ENCODE data around the gene UST.

DNA sequence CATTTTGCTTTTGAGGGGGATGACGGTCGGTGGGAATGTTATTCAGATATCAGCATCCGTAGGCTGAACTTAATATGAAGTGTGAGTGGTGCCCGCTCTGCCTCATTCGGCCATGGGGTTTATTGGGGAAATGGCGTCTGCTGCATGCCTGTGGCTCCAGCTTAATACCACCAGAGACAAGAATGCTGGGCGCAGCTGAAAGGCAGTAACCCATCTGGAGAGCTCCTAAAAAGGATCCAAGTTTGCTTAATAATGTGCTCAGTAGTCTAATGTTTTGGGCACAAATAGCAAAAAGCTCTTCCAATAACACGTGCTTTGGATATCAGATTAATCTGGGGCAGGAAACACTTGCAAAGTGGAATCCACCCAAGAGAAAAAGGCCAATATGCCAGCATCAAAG, 297.7 kb downstream of the UST start:
- TF ChIP-seq, protein P1, sequence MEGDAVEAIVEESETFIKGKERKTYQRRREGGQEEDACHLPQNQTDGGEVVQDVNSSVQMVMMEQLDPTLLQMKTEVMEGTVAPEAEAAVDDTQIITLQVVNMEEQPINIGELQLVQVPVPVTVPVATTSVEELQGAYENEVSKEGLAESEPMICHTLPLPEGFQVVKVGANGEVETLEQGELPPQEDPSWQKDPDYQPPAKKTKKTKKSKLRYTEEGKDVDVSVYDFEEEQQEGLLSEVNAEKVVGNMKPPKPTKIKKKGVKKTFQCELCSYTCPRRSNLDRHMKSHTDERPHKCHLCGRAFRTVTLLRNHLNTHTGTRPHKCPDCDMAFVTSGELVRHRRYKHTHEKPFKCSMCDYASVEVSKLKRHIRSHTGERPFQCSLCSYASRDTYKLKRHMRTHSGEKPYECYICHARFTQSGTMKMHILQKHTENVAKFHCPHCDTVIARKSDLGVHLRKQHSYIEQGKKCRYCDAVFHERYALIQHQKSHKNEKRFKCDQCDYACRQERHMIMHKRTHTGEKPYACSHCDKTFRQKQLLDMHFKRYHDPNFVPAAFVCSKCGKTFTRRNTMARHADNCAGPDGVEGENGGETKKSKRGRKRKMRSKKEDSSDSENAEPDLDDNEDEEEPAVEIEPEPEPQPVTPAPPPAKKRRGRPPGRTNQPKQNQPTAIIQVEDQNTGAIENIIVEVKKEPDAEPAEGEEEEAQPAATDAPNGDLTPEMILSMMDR (conservative IDR thresholded peaks at IDR 0.05): no peak
- no peak for TF ChIP-seq ZFX (IDR thresholded peaks at IDR 0.05)

Data from C4-2B (cell line).